NCI-H526 treated with DMSO at 0.1 percent for 48 hours (cell line): ENCODE data around the gene C12orf75.
A peak's percentile ranks its signal among the peaks of the same experiment; 100 is the strongest.
"Not testable (repeated sequence)": the region's sequence is repeated elsewhere in the genome, so short reads cannot be mapped to it uniquely, and the experiment has no call there.

Experiments used
- DNase-seq: peaks from one replicate; lab custom pipeline; 2025; lab: John Stamatoyannopoulos, UW

Gene C12orf75

GRCh38 chr12:105310476-105311085, 19.9 kb upstream of the C12orf75 start:
- DNase-seq = not testable (repeated sequence)

- DNase-seq = not testable (repeated sequence)
Observed at GRCh38 chr12:105311936-105312335, 18.6 kb upstream of the C12orf75 start.

- DNase-seq = not testable (repeated sequence)
Observed at GRCh38 chr12:105313755-105314154, 16.7 kb upstream of the C12orf75 start.

DNA sequence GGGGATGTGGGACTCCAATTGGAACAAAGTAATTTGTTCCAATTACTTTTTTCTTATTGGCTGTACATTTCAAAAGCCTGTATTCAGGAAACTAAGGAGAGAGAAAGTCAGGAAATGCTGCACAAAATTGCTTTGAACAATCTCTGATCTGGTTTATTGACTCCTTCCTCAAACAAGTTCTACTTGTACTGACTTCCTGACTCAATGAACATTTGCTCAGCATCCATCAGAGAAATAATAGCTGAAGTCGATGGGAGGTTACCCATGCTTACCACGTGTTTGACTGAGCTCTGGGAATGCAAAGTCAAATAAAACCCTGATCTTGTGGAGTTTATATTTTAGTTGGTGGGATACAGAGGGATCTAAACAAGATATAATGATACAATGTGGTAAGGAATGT, 15.4 kb upstream of the C12orf75 start:
- no peak for DNase-seq

- no peak for DNase-seq
Observed at GRCh38 chr12:105315726-105316125, 14.8 kb upstream of the C12orf75 start.

DNA sequence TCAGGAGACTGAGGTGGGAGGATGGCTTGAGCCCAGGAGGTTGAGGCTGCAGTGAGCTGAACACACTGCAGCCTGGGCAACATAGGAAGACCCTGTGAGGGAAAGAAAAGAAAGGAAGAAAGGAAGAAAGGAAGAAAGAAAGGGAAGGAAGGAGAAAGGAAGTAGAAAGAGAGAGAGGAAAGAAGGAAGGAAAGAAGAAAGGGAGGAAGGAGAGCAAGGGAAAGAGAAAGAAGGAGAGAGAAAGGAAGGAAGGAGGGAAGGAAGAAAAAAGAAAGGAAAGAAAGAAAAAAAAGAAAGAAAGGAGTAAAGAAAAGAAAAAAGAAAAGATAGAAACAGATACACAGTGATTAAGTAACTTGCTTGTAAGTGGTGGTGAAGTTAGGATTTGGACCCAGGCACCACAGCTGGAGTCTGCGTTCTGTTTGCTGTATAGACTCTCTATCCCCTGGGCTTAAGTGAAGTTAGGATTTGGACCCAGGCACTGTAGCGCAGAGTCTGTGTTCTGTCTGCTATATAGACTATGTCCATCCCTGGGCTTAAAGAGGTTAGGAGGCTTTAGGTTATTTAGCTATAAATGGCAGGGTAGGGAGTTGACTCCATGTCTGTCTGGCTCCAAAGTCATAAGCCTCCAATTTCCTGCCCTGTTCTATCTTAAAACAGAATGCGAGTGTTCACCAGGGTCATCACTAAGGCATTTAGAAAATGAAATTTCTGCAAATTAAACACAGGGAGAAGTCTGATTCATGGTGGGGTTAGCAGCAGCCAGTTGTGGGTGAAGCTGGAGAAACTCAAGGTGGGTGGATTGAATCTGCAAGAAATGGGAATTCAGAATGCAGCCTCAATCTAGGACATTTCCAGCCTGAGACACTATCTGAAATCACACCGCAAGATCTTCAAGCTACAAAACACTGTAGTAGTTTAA, 13.3 kb upstream of the C12orf75 start:
- no peak for DNase-seq

DNA sequence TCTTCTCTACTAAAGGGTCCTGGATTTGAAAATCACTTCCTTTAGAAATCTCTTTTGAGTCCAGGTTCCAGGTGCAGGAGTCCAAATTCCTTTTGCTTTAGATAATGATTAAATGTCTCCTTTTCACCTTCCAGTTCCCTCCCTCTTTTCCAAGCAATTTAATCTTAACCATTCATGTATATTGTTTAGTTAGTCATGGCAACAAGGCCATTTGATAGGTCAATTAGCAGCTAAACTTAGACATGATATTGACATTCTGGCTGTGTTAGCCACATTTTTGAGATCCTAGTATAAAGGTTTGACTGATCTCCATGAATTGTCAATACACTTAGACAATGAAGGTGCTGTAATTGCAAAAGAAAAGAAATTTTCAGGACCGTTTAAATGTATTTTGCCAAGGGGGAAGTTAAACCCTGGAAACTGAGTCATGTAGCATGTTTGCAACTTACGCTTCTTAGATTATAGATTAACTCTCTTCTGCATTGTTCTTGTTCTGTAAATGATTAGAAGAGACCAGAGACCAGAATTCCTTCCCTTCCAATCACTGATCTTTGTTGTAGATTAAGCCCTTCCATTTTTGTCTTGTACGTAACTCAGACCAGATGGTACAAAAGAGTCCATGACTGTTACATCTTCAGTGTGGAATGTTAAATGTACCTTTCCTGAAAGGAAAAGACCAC, 12.4 kb upstream of the C12orf75 start:
- no peak for DNase-seq

GRCh38 chr12:105318651-105319483, 11.6 kb upstream of the C12orf75 start:
- DNase-seq = no peak

DNA sequence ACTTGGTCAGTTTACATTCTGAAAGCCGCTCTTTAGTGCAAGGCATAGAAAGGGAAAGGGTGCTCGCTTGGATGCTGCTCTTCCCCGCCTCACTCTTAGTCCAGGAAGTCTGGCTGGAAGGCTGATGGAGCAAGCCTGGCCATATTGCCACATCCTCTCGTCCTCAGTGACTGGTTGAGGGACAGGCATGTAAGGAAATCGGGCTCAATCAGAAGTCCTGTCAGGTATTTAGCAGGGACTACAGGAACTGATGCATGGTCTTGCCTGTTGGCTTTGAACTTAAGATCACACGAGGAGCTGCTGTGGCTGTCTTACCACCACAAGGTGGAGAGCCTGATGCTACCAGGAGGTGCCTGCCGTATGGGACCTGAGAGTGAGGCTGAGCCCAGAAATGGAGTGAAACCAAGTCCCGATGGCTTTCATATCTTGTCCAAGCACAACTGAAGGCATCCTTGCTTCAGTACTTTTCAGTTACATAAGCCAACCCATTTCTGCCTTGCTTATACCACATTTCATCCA, 10.7 kb upstream of the C12orf75 start:
- no peak for DNase-seq

DNA sequence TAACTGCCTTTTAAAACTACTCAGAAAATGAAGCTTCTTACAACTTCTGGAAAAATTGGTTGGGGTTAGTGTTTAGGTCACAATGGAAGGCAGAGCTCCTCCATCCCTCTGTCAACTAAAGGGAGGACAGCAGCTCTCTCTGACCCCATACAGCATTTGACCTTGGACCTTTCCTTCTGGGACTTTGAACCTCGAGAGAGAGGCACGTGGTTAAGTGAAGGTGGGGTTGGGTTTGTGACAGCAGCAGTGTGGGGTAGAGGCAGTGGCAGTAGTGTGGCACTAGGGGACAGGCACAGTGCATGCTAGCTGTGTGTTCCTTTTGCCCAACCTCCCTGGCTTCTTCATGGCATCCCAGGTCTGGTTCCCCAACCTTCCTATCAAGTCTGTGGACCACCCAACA, 9.4 kb upstream of the C12orf75 start:
- DNase-seq = no peak

GRCh38 chr12:105322070-105322469, 8.4 kb upstream of the C12orf75 start:
- no peak for DNase-seq

- no peak for DNase-seq
Observed at GRCh38 chr12:105324704-105325103, 5.8 kb upstream of the C12orf75 start.

GRCh38 chr12:105325117-105325516, 5.4 kb upstream of the C12orf75 start:
- no peak for DNase-seq

DNA sequence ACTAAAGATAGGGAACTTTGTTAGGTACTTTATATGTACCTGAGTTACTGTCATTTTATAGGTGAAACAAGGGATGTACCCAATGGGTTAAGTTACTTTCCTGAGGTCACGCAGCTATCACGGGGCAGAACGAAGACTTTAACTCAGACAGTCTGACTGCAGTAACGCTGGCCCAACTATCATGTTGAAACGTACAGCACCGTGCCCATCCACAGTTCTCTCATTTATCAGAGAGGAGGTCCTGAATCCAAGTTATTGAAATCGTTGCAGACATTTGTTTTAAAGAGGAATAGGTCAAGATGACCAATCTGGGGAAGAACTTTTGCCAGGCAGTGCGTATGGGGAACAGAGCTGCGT, 587 bp upstream of the C12orf75 start:
- no peak for DNase-seq

GRCh38 chr12:105330931-105331804, 677 bp downstream of the C12orf75 start:
- peak; percentile 14 for DNase-seq

GRCh38 chr12:105331805-105332251, 1.3 kb downstream of the C12orf75 start:
- DNase-seq = no peak

- not testable (repeated sequence) for DNase-seq
Observed at GRCh38 chr12:105332286-105332685, 1.8 kb downstream of the C12orf75 start.

DNA sequence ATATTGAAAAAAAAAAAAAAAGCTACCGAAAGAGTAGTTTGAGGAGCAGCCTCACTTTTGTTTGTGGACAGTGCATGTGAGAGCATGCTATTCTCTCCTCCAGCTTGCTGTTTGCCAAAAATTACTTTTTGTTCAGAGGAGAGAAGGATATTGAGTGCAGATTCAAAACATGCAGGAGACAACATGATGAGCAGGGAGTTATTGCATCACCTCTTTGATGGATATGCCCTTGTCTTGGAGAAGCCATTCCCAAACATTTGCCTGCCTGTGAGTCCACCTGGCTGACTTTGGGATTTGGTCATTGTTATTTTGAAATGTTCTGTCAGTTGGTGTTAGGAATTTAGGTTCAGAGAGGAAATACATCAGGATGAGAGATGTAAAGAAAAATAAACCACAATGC, 2.4 kb downstream of the C12orf75 start:
- no peak for DNase-seq

GRCh38 chr12:105334001-105334400, 3.5 kb downstream of the C12orf75 start:
- no peak for DNase-seq

- no peak for DNase-seq
Observed at GRCh38 chr12:105334582-105334981, 4.1 kb downstream of the C12orf75 start.

- no peak for DNase-seq
Observed at GRCh38 chr12:105335856-105336255, 5.4 kb downstream of the C12orf75 start.
